GM21825 (cell line): Measurements from ENCODE around the gene ANKRD13C.
"Not testable (repeated sequence)": the region's sequence is repeated elsewhere in the genome, so short reads cannot be mapped to it uniquely, and the experiment has no call there.

ENCODE experiments used
- ATAC-seq: cut with Tn5 transposase; IDR thresholded peaks from one replicate; pipeline ENCODE4 v1.9.1; 2021; ENCODE audit warnings: mild to moderate bottlenecking, moderate library complexity; ENCODE audit not compliant: unreplicated experiment

ANKRD13C gene

DNA sequence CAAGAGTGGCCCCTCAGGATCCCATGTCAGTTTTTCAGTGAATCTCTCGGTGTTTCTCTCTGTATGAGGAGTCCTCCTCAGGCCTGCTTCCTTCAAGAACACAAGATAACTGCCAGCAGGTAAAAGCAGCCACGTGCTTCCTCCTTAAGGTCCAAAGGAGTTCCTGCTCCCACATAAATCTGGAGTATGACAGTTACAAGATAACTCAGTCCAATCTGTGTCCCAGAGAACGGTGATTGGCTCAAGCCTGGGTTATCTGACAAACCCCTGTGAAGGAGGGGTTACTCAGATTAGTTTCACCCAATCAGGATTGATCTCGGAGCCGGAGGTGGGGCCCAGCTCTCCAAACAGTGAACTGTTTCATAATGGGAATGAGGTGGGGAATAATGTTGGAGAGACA lies 5.8 kb upstream of the ANKRD13C start:
- no peak for ATAC-seq

GRCh38 chr1:70358921-70359564 lies 4.5 kb upstream of the ANKRD13C start:
- ATAC-seq = no peak

GRCh38 chr1:70355920-70356319 lies 1.4 kb upstream of the ANKRD13C start:
- ATAC-seq = no peak

DNA sequence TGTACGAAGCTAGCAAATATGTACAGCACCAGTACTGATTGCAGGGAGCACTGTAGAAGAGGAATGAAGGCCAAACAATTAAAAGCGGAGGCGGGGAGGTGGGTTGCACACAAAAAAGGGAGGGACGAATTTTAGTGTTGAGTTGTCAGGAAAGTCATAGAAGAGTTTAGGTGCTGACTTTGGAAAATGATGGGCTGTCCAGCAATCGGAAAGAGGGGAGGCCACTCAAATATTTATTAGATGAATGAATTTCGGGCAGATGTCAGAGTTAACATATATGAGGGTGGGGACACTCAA lies 537 bp upstream of the ANKRD13C start:
- no peak for ATAC-seq

DNA sequence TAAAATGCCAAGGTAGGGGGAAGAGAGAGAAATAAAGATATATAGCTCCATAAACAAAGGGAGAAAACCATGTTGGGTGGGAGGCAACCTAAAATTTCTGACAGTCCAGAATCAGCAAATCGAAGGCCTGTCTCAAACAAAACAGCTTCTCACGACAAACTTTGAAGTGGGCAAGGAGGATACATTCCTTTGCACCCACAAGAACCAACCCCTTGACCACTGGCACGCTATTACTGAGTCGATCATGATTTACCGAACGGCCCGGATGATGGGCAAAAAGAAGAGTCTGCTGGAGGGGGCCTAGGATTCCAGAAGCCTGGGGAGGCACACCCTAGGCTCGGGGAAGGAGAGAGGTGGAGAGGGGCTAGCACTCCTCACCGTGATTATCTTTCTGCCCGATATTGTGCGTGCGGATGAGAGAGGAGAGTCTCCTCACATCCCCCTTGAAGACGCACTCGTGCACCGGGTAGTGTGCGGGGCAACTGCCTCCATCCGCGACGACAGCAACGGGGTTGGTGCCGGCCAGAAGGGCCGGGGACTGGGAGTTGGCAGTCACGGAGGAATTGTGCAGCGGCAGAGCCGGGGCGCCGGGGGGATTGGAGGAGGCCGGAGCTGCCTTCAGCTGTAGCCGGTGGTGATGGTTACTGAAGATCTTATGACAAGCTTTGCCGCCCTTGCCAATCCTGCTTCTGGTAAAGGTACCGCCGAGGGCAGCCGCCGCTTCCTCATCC lies 756 bp downstream of the ANKRD13C start:
- peak; percentile 19 for ATAC-seq

GRCh38 chr1:70353044-70353443 lies 1.5 kb downstream of the ANKRD13C start:
- ATAC-seq = no peak

DNA sequence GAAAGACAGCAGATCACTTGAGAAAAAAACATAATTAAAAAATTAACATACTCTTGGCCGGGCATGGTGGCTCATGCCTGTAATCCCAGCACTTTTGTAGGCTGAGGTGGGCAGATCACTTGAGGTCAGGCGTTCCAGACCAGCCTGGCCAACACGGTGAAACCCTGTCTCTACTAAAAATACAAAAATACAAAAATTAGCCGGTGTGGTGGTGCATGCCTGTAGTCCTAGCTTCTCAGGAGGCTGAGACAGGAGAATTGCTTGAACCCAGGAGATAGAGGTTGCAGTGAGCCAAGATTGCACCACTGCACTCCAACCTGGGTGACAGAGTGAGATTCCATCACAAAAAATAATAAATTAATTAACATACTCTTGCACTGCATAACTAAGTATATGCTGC lies 4.7 kb downstream of the ANKRD13C start:
- ATAC-seq = not testable (repeated sequence)

- ATAC-seq = no peak
Observed at GRCh38 chr1:70348399-70349165, 5.9 kb downstream of the ANKRD13C start.

DNA sequence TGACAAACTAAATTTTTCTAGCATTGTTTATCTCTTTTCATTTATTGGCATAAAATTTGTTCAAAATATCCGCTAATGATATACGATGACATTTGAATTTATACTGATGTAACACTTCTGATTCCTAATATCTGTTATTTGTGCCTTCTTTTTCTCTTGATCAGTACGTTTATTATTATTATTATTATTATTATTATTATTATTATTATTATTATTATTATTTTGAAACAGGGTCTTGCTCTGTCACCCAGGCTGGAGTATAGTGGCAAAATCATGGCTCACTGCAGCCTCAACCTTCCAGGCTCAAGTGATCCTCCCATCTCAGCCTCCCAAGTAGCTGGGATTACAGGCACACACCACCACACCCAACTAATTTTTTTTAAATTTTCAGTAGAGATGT lies 14.9 kb downstream of the ANKRD13C start:
- not testable (repeated sequence) for ATAC-seq

DNA sequence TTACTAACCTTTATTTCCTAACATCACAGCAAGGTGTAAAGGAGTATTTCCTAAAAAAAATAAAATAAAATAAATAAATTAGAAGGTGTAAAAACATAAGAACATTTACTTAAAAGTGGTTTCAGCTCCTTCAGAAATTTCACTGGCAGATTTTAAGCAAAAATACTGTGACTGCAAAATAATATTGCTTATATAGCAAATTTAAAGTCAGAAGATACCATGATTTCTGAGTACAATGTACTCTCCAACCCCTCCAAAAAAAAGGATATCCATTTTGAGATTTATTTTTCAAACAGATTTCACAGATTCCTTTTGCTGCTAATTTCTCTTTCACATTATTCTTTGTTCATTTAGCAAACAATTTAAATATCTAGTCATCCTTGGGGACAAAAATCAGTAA lies 18.5 kb downstream of the ANKRD13C start:
- no peak for ATAC-seq

GRCh38 chr1:70334436-70334835 lies 20.1 kb downstream of the ANKRD13C start:
- ATAC-seq = no peak

DNA sequence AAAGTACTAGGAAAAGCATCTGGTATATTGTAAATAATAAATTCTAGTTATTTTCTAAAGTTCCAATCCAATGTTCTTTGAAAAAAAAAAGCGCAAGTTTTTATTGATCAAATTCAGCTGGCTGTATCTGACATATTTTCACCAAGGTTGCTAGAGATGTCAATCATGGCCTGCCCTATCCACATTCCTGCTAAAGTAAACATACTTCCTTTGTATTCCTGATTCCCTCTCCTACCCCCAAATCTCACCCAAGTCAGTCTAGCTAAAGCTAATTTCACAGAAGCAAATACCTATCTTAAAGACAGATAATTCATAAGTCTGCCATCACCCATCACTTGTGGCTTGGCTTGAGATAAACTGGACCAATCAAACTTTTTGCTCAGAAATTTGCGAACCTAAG lies 21.3 kb downstream of the ANKRD13C start:
- ATAC-seq = no peak

DNA sequence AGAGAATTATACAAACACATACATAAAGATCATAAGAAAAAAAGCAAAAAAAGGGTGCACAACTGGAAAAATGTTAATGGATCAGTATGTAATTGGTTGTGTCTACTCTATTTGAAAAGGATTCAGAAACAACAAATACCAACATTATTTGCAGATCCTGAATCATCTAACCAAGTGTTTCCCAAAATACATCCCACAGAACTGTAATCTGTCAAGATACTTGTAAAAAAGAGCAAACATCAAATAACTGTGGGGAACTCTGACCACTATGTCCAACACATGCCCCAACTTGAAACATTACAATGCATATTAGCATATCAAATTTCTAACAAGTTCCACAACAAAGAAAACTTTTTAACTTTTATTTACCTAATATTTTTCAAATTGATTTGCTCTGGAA lies 22.6 kb downstream of the ANKRD13C start:
- ATAC-seq = no peak

GRCh38 chr1:70327306-70328076 lies 27.0 kb downstream of the ANKRD13C start:
- no peak for ATAC-seq

DNA sequence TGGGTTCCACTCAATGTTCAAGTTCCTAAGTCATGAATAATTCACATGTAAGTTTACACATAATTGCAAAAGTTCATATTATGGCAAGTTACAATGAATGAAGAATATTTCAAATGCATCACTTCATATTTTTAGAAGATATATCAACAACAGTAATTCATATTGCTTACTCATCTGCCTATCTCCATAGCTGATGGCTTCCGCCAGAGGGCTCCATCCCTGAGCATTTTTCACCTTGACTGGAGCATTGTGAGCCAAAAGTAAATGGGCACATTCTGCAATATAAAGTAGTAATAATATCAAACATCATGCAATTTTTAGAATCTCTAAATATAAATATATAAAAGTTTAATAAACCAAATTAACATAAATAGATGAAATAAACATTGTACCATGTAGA lies 29.8 kb downstream of the ANKRD13C start:
- no peak for ATAC-seq

GRCh38 chr1:70319750-70320149 lies 34.8 kb downstream of the ANKRD13C start:
- no peak for ATAC-seq

- ATAC-seq = no peak
Observed at GRCh38 chr1:70318191-70318590, 36.3 kb downstream of the ANKRD13C start.

DNA sequence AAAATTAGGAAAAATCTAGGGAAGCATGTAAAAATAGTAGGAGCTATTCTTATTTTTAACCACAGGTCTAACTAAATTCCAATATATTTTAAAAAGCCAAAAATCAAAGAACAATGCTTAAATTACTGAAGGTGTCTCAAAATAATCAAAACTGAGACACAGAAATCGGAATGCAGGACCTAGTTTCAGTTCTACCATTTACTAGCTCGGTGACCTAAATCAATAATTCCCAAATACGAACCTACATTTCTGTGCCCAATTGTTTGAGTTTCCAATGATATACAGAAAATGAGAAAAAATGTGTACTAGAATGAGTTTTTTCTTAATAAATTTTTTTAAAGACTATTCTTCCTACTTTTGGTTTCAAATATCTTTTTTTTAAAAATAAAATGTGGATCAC lies 37.4 kb downstream of the ANKRD13C start:
- ATAC-seq = no peak

- no peak for ATAC-seq
Observed at GRCh38 chr1:70315782-70316181, 38.7 kb downstream of the ANKRD13C start.

GRCh38 chr1:70314706-70315304 lies 39.7 kb downstream of the ANKRD13C start:
- ATAC-seq = no peak

GRCh38 chr1:70311369-70311768 lies 43.2 kb downstream of the ANKRD13C start:
- ATAC-seq = no peak
